ENCODE results near the gene GID4.
"Not testable (repeated sequence)": the region's sequence is repeated elsewhere in the genome, so short reads cannot be mapped to it uniquely, and the experiment has no call there.

GID4 gene

DNA sequence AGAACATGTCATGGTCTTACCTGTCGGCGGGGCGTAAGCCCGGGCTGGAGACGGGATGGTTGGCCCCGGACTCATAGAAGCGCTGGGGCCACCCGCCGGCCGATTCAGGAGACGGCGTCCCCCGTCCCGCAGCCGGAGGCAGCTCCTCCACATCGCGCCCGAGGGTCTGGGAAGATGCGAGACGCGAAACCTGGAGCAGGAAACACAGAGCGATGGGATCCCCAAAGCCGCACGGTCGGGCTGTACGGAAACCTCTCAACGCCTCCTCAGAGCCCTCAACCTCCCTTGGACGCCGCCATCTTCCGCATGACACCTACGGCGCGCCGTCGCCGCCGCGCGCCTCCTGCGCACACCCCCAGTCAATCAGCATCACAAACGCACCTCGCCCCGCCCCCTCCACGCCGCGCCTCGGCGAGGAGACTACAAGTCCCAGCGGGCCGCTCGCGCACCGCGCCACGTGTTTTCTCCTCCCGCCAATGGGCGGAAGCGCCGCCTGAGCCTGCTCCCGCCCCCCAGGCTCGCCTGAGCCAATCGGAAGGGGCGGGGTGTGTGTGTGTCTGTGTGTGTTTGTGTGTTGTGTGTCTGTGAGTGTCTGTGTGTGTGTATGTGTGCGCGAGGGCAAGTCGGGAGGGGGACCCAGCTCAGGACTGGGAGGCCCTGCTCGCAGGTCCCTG lies at the start of gene GID4, which contains the start of gene ATPAF2:
TSS of gene GID4 (plus strand) at position 548 of the 674 bp plus-strand sequence. CDS start at position 605, 57 bp downstream.
TSS of gene ATPAF2 (minus strand) at position 308 of the 674 bp plus-strand sequence. CDS start at position 153, 155 bp downstream.
- DNase-seq (ENCODE audit: low spot score) = peak; percentile 92

DNA sequence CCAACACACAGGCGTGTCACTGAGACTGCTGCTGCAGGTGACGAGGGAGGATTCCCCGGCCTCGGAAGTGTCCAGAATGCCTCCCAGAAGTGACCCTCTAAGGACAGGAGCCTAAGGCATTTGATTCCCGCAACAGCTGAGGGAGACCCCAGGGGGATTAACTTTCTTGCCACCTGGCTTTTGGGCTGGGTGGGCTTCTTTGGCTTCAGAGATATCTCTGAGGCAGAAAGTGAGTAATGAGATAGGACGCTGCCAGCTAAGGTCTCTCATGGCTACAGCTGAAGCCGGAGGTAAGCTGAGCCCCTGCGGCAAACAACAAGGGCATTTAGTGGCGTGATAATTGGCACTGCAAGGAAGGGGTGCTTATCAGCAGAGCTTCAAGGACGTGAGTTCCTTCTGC lies 49.6 kb upstream of the GID4 start:
- DNase-seq (ENCODE audit: low spot score) = no peak

DNA sequence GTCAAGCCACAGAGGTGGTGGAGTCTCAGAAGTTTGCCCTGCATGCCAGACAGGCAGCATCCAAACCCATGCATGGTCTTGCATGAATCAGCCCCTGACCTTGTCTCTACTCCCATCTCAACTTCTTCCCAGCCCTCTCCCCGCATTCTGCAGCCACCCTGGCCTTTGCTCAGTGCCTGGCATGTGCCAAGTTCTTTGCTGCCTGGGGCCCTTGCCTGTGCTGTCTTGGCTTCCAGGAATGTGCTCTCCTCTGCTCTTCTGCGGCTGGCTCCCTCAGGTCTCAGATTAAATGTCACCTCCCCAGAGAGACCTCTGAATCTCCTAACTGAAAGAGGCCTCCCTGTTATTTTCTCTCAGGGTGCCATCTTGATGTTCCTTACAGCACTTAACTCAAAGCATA lies 48.9 kb upstream of the GID4 start:
- no peak for DNase-seq (ENCODE audit: low spot score)

DNA sequence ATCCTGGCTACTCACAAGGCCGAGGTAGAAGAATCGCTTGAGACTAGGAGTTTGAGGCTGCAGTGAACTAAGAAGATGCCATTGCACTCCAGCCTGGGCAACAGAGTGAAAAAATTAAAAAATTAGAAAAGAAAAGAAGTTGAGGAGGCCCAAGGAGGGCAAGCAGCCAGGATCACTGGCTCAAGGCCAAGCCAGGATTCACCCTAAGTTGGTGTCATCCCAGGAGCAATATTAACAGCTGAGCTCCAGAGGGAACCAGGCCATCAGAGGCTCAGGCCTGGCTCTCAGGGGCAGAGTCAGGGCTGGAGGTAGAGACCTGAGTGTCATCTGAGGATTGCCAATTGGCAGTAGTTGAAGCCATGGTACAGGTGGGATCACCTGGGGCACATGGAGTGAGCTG lies 45.8 kb upstream of the GID4 start:
- no peak for DNase-seq (ENCODE audit: low spot score)

DNA sequence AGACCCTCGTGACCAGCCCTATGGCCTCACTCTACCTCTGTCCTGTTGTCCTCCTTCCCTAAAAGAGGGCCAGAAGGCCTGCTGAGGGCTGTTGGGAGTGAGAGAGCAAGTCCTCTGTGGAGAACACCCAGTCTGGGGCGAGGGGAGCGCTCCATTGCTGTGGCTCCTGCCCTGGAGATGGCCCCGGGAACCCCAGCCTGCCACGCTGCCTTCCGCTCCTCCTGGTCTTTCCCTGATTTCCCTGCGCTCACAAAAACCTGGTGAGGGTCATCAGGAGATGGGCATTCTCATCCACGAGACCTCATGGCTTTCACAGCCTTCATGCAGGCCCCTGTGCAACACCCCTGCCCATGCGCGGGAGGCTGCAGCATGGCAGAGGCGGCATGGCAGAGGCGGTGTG lies 45.4 kb upstream of the GID4 start:
- DNase-seq (ENCODE audit: low spot score) = no peak

DNA sequence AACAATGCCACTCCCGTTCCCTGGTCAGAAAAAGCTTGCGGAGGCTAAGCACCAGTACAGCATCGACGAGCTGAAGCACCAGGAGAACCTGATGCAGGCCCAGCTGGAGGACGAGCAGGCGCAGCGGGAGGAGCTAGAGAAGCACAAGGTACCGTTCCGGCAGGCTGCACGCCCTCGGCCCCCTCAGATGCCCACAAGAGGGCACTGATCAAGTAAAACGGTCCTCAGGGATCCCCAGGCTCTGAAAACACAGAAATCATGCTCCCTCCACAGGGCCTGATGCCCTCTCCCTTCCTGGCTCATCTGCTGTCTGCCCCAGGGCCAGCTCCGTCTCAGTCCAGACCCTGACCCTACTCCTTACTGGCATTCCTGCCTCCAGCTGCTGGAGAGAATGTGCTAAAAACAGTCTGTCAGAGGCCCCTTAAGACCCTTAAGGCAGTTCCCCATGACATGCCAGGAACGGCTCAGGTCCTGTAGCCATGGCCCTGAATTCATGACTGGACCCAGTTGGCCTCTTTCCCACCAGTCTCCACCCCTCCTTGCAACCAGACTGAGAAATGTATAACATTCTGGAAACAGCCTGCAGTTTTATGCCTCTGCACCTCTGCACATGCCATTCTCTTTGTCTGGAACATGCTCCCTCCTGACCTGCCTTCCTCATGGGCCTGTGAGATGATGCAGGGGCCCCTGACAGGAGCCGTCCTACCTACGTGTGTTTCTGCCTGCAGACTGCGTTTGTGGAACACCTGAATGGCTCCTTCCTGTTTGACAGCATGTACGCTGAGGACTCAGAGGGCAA lies 44.7 kb upstream of the GID4 start:
- no peak for DNase-seq (ENCODE audit: low spot score)

DNA sequence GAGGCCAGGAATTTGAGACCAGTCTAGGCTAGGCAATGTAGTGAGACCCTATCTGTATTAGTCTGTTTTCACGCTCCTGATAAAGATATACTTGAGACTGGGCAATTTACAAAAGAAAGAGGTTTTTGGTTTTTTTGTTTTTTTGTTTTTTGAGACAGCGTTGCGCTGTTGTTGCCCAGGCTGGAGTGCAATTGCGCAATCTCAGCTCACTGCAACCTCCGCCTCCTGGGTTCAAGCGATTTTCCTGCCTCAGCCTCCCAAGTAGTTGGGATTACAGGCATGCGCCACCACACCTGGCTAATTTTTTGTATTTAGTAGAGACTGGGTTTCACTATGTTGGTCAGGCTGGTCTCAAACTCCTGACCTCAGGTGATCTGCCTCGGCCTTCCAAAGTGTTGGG lies 43.3 kb upstream of the GID4 start:
- DNase-seq (ENCODE audit: low spot score) = not testable (repeated sequence)

DNA sequence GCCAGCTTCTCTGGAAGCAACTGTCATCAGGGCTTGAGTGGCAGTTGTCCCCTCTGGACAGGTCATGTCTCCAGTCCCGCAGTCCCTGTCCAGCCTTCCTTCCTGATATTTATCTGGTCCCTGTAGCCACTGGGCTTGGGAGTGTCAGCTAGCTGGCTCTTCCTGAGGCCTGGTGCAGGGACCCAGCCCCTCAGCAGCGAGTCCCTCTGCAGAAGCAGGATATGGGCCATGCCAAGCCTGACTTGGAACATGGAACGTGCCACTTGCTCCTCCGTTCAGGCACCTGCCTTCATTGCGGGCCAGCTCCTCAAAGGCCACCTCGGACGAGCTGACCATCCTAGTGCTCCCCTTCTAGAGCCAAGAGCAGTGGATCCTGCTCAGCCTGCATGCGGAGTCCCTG lies 40.3 kb upstream of the GID4 start:
- no peak for DNase-seq (ENCODE audit: low spot score)

DNA sequence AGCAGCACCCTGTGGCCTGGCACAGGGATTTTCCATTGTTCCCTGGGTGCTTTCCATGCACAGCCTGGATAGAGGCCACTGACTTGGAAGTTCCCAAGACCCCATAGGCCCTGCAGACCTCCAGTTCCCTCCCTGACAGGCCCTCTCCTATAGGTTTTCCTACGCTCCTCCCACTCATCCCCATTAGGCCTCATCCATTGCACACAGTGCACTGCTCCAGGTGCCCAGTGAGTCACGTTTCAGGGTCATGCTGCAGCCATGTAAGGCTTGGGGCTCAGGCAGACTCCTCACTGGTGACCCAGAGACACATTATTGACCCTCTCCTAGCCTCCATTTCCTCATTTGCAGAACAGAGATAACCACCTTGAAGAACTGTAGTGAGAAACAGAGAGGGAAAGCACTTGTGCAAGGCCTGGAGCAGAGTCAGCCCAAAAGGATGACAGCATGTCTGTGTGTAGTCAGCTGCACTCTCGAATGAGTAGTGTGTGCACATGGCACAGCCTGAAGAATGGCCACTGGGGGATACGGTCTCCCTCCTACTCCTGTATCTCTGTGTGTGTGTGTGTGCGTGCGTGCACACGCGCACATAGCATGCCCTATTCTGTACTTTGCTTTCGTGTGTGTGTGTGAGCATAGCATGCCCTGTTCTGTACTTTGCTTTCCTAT lies 39.7 kb upstream of the GID4 start:
- no peak for DNase-seq (ENCODE audit: low spot score)

DNA sequence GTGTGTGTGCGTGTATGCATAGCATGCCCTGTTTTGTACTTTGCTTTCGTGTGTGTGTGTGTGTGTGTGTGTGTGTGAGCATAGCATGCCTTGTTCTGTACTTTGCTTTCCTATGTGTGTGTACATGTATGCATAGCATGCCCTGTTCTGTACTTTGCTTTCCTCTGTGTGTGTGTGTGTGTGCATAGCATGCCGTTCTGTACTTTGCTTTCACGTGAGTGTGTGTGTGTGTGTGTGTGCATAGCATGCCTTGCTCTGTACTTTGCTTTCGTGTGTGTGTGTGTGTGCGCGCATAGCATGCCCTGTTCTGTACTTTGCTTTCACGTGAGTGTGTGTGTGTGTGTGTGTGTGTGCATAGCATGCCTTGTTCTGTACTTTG lies 39.2 kb upstream of the GID4 start:
- no peak for DNase-seq (ENCODE audit: low spot score)

DNA sequence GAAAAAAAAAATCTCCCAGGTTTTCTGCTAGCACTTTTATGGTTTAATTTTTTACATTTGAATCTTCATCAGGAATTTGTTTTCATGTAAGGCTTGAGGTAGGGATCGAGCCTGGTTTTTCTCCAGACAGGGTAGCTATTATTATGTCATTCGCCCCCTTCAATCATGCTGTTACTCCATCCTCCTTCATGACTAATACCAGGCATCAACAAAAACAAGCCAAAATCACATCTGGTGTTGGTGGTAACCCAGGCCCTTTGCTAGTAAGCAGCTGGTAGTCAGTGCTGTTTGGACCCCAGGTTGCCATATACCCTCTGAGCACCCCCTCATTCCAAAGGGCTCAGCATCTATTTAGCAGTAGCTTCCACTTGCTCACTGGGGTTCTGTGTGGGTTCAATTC lies 37.0 kb upstream of the GID4 start:
- DNase-seq (ENCODE audit: low spot score) = no peak

DNA sequence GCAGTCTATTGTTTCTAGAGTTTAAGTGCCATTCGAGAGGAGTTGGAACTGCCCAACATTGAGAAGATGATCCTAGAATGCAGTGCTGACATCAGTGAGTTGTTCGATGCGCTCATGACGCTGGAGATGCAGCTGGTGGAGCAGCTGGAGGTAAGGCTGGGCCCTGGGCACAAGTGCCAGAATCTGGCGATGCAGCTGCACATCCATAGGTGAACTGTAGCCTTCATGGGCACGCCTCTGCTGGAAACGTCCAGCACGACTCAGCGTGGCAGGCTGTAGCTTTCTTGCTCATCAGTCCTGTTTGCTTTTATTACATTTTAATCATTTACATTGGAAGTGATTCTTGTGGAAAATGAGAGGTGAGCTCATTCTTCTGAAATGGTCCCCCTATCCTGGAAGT lies 34.9 kb upstream of the GID4 start:
- DNase-seq (ENCODE audit: low spot score) = no peak

DNA sequence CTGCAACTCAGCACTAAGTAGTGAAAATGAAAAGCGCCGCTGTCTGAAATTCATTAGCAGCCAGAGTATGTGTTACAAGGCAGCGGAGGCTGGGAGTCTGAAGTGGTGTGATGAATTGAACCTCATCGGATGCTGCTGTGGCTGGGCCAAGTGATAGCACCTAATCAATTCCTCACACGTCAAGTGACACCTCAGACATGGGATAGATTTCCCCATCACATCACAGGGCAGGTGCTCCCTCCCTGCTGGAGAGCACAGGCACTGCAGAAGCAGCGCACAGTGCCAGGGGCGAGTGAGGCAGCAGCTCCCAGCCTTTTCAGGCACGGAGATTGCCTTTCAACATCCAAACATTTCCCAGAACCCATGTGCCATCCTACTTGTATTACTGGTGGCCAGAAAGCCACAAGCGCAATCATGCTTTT lies 34.3 kb upstream of the GID4 start:
- peak; percentile 31 for DNase-seq (ENCODE audit: low spot score)

DNA sequence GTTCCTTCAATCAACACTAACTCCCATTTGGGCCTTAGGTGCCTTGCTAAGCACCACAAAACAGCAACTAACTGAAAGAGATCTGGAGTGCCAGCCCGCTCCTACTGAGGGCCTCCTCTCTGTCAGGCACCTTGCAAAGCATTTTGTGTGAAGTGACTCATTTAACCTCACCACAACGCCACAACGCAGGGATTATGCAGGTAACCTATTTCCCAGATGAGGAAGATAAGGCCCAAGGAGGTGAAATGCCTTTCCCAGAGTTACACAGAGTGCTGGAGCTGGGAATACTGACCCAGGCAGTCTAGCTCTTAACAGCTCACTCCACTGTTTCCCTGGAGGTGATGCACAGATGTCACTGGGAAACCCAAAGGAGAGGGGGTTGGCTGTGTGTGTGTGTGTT lies 33.7 kb upstream of the GID4 start:
- no peak for DNase-seq (ENCODE audit: low spot score)

DNA sequence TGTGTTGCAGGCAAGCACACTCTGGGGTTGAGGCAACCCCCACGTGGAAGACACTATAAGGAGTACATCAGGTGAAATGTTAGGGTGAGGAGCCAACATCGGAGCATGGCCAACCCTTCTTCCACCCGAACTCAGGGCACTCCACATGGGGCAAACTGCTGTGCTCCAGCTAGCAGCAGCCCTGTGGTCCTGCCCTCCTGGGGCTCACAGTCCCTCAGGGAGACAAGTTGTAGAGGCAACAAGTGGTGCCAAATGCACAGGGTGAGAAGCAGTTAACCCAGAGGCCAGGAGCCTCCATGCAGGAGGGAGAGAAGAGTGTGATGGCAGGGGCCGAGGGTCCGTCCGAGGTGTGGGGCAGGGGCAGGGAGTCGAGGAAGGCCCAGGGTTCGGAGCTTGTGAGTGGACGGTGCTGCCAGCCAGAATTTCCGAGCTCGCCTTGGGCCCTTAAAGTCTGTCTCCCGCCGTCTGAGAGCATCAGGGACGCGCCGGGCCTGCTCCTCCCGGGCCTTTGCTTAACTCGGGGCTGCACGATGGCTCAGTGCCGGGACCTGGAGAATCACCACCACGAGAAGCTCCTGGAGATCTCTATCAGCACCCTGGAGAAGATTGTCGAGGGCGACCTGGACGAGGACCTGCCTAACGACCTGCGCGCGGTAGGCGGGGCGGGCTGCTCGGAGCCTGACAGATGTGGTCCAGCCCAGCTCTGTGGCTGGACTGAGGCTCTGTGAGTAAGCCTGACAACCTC lies 32.5 kb upstream of the GID4 start:
- DNase-seq (ENCODE audit: low spot score) = no peak

DNA sequence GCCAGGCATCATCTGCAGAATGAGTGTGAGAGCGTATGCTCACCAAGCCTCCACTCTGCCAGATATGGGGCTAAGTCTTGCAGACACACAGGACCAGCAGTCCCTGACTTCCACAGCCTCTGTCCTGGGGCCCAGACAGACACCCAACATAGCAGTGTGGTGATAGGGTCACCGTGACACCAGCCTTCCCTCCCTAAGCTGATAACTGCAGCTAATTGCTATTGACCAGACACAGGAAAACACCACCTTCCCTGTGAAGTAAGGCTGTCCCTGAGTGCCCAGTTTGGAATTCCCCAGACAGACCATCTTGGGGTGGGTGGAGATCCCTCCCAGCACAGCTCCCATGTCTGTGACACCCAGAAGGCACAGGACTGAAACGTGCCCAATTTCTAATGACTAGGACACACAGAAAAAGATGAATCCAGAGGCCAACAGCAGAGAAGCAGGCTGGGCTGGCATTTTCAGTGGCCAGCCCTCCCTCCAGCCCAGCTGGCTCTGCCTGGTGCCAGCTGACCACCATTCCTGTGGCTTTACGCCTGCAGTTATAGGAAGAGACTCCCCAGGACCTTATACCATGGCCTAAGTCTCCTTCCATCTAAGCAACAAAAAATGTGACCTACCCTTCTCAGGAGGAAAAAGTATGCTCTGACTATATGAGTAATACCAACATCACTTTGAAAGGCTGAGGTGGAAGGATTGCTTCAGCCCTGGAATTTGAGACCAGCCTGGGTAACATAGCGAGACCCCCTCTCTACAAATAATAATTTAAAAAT lies 30.5 kb upstream of the GID4 start:
- no peak for DNase-seq (ENCODE audit: low spot score)

DNA sequence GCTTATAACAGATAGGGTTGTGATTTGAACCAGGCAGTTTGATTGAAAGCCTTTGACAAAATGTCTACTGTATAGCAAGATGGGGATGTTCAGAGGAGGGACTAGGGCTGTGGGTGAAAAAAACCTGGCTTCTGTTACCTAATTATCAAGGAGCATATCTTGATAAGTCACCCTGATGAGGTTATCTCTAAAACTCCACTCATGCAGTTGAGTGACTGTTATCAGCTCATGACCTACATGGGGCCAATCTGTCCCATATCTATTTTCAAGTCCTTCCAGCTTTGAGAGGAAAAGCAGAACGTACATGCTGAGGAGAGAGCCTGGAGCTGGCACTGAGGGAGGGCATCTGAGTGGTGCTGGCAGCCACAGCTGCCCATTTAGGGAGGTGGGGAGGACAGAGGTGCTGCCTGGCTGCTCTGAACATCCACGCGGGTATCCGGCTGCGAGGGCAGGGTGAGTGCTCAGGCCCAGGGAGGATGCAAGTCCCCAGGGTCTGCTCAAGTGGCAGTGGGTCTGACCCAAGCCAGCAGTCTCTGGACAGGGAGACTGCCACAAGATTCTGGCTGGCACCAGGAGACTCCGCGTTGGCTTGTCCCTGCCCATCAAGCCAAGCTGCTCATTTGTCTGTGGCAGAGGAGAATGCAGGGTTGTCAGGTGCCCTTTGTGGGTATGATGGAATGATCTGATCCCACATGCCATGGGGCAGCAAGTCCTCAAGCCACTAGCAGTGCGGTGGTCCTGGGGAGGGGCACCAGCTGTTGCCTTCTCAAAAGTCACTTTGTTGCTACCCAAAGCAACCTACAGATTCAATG lies 29.4 kb upstream of the GID4 start:
- no peak for DNase-seq (ENCODE audit: low spot score)

DNA sequence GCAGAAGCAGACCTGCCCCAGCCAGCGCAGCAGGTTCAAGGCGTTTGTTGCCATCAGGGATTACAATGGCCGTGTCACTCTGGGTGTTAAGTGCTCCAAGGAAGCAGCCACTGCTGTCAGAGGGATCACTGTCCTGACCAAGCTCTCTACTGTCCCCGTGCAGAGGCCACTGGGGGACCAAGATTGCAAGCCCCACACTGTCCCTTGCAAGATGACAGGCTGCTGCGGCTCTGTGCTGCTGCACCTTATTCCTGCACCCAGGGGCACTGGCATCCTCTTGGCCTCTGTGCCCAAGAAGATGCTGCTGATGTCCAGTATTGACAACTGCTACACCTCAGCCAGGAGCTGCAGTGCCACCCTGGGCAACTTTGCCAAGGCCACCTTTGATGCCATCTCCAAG lies 27.9 kb upstream of the GID4 start:
- no peak for DNase-seq (ENCODE audit: low spot score)

DNA sequence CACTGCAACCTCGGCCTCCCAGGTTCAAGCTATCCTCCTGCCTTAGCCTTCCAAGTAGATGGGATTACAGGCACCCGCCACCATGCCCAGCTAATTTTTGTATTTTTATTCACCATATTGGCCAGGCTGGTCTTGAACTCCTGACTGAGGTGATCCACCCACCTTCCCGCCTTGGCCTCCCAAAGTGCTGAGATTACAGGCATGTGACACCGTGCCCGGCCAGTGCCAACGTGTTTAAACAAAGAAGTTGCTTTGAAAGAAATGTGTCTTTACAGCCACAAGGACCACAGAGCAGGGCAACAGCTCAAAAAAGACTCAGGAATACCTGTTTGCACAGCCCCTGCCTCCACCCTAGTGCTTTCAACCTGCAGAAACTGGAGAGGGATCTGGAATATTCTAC lies 25.2 kb upstream of the GID4 start:
- DNase-seq (ENCODE audit: low spot score) = no peak

DNA sequence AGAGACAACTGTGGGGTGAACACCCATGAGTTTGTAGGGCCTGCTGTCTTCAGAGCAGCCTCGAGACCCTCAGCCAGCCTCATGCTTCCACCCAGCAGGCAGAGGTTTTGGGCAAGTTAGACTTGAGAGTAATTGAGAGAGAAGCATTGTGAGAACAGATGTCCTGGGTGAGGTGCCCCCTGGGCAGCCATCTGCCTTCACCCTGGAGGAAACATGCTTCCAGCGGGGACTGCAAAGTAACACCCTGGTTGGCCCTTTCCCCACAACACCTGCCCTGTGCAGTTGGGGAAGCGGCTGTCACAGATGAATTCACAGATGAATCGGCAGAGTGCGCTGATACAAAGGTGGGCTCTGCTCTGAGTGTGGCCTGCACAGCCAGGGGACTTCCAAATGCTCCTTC lies 23.6 kb upstream of the GID4 start:
- DNase-seq (ENCODE audit: low spot score) = no peak

DNA sequence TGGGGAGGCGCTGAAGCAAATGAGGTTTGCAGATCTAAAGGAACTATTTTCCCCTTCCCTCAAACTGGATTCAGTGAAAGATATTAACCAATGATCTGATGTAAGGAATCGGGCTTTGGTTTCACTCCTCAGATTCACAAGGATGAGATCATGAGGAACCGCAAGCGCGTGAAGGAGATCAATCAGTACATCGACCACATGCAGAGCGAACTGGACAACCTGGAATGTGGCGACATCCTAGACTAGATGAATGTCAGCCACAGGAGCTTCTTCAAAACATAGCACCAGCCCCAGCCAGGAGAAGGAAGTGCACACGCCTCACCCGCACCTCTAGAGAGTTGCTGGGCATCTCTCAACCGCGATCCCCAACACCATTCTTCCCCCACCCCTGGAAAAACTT lies 22.8 kb upstream of the GID4 start:
- DNase-seq (ENCODE audit: low spot score) = no peak

All from HuH-7 (cell line).